C4-2B (cell line): ENCODE data around the gene ZNF286A.

ENCODE experiments used
- ZFX ChIP-seq: fragments of 450-650 bp; IDR thresholded peaks from 2 replicates; pipeline ENCODE4 v1.6.1; 2017
- TF ChIP-seq, protein P1 (sequence below): fragments of 450-650 bp; conservative IDR thresholded peaks from 2 replicates; pipeline ENCODE4 v1.5.1; 2017; ENCODE audit warnings: mild to moderate bottlenecking

GRCh38 chr17:15649861-15650421 is 49.6 kb upstream of the ZNF286A start:
- TF ChIP-seq, protein P1, sequence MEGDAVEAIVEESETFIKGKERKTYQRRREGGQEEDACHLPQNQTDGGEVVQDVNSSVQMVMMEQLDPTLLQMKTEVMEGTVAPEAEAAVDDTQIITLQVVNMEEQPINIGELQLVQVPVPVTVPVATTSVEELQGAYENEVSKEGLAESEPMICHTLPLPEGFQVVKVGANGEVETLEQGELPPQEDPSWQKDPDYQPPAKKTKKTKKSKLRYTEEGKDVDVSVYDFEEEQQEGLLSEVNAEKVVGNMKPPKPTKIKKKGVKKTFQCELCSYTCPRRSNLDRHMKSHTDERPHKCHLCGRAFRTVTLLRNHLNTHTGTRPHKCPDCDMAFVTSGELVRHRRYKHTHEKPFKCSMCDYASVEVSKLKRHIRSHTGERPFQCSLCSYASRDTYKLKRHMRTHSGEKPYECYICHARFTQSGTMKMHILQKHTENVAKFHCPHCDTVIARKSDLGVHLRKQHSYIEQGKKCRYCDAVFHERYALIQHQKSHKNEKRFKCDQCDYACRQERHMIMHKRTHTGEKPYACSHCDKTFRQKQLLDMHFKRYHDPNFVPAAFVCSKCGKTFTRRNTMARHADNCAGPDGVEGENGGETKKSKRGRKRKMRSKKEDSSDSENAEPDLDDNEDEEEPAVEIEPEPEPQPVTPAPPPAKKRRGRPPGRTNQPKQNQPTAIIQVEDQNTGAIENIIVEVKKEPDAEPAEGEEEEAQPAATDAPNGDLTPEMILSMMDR = no peak
- TF ChIP-seq ZFX = no peak
